CD4-positive, alpha-beta memory T cell (primary cell): ENCODE results near the gene SPATA21. TPM values are rescaled to one million over a fixed set of nuclear protein-coding genes. Genes with fewer than 3 reads are reported as not detected.

Source experiments
- CTCF ChIA-PET: fragments of 350-600 bp; sonication (Branson Sonifier 250); formaldehyde crosslinking; loops from one replicate; lab custom pipeline; 2021; ENCODE audit warnings: inconsistent platforms; ENCODE audit not compliant: partially characterized antibody; lab: Charles Lee
- POLR2A ChIA-PET: fragments of 350-600 bp; sonication (Branson Sonifier 250); formaldehyde crosslinking; loops from one replicate; lab custom pipeline; 2021; ENCODE audit not compliant: partially characterized antibody; lab: Charles Lee
- DNase-seq, 5 donors: peaks; one replicate each; pipeline versions ENCODE4 v3.0.0 to v3.0.0-alpha.2; 2020 to 2022; ENCODE audit warnings: mixed read lengths in 1 of 5
- H3K27ac ChIP-seq: one replicate; pipeline ENCODE4 v1.7.0; 2013; ENCODE audit warnings: low read depth, low read length
- H3K27me3 ChIP-seq: 2 replicates; pipeline ENCODE4 v1.7.0; 2013; ENCODE audit warnings: mild to moderate bottlenecking, low read length, moderate library complexity; ENCODE audit not compliant: insufficient read depth
- H3K36me3 ChIP-seq: 2 replicates; pipeline ENCODE4 v1.7.0; 2013; ENCODE audit warnings: mild to moderate bottlenecking, low read length, moderate library complexity; ENCODE audit not compliant: insufficient read depth
- H3K4me1 ChIP-seq: 2 replicates; pipeline ENCODE4 v1.7.0; 2013; ENCODE audit warnings: mild to moderate bottlenecking, low read length, moderate library complexity; ENCODE audit not compliant: insufficient read depth
- H3K4me3 ChIP-seq, 2 donors: one replicate each; pipeline ENCODE4 v1.7.0; 2013; ENCODE audit warnings: low read length in 2 of 2, mild to moderate bottlenecking in 1 of 2
- H3K9me3 ChIP-seq, 2 donors: one replicate each; pipeline ENCODE4 v1.7.0; 2013; ENCODE audit warnings: low read length in 2 of 2, control low read depth in 1 of 2; ENCODE audit not compliant: control insufficient read depth in 1 of 2
- H3K27ac Mint-ChIP-seq, 7 donors: one replicate each; pipeline ENCODE4 v1.8.0; 2020 to 2021; ENCODE audit warnings: mixed read lengths in 7 of 7, mild to moderate bottlenecking in 6 of 7, inconsistent platforms in 3 of 7, moderate library complexity in 3 of 7
- H3K27me3 Mint-ChIP-seq, 2 donors: one replicate each; pipeline ENCODE4 v1.8.0; 2020 to 2021; ENCODE audit warnings: mixed read lengths in 2 of 2
- H3K36me3 Mint-ChIP-seq, 2 donors: one replicate each; pipeline ENCODE4 v1.8.0; 2020 to 2021; ENCODE audit warnings: mixed read lengths in 2 of 2, inconsistent platforms in 1 of 2, mild to moderate bottlenecking in 1 of 2
- H3K4me1 Mint-ChIP-seq, 4 donors: one replicate each; pipeline ENCODE4 v1.8.0; 2020 to 2021; ENCODE audit warnings: mixed read lengths in 4 of 4, mild to moderate bottlenecking in 1 of 4
- H3K4me3 Mint-ChIP-seq, 8 donors: one replicate each; pipeline ENCODE4 v1.8.0; 2020 to 2021; ENCODE audit warnings: mixed read lengths in 8 of 8, mild to moderate bottlenecking in 7 of 8, moderate library complexity in 6 of 8, inconsistent platforms in 3 of 8
- H3K9me3 Mint-ChIP-seq, 8 donors: one replicate each; pipeline ENCODE4 v1.8.0; 2020 to 2021; ENCODE audit warnings: mixed read lengths in 8 of 8, mild to moderate bottlenecking in 5 of 8, inconsistent platforms in 3 of 8, moderate library complexity in 1 of 8
- intact Hi-C: fragments of 100-400 bp; cut with micrococcal nuclease; formaldehyde crosslinking; loops from one replicate; pipeline ENCODE4 v1.15.1; 2023
- polyA plus RNA-seq, 2 donors: library from polyadenylated mRNA; unstranded; fragments of 300-500 nt; fragmentation: Illumina TruSeq; gene quantifications; one replicate each; pipeline ENCODE4 v1.2.3, GENCODE V29; 2021
- total RNA-seq, 2 experiments: library from RNA; stranded (reverse); gene quantifications; one replicate each; pipeline ENCODE4 v1.2.3, GENCODE V29; 2021

Gene SPATA21
- total and polyA plus RNA-seq, 4 experiments from 2014 or later = not detected

GRCh38 chr1:16386454-16387113 is 50.6 kb downstream of the SPATA21 start:
- POLR2A ChIA-PET = interaction anchor here (1.2 to 3.2 kb wide), 5 partner anchors 15 to 54 kb away, joined by 4 to 19 read pairs (median 12); partner anchors contain the start of genes FBXO42 and NECAP2
- H3K27ac Mint-ChIP-seq = peak overlapping the region; percentile 61 to 95 (median 68)
- H3K9me3 Mint-ChIP-seq = no peaks in the 10 kb centered on the region
- intact Hi-C loops = loop anchor here (2.0 kb wide), 1 partner anchor 20 kb away; the partner anchor contains the start of gene SZRD1
- no peak overlapping the region for H3K4me3 ChIP-seq
- peaks cover 8 to 21% of the 10 kb centered on the region in 2 donors for H3K36me3 Mint-ChIP-seq
- DNase-seq = no peak
- H3K27me3 ChIP-seq = no peaks in the 10 kb centered on the region
- CTCF ChIA-PET = interaction anchor here (1.8 kb wide), 1 partner anchor 54 kb away, joined by 4 read pairs; the partner anchor contains the start of gene NECAP2
- peaks cover 70% of the 10 kb centered on the region for H3K4me1 ChIP-seq
- H3K36me3 ChIP-seq = peaks cover under 1% of the 10 kb centered on the region
- H3K4me3 Mint-ChIP-seq = peak overlapping the region; percentile 58 to 88 (median 81)
- H3K9me3 ChIP-seq = no peaks in the 10 kb centered on the region
- H3K4me1 Mint-ChIP-seq = peaks cover 49 to 78% (median 66%) of the 10 kb centered on the region in 4 donors
- peak overlapping the region; percentile 58 for H3K27ac ChIP-seq
- H3K27me3 Mint-ChIP-seq = no peaks in the 10 kb centered on the region

GRCh38 chr1:16385659-16386453 is 51.4 kb downstream of the SPATA21 start:
- CTCF ChIA-PET = no interaction called here
- peaks cover 8 to 17% of the 10 kb centered on the region in 2 donors for H3K36me3 Mint-ChIP-seq

GRCh38 chr1:16383888-16384287 is 53.3 kb downstream of the SPATA21 start:
- POLR2A ChIA-PET = no interaction called here
- H3K4me1 Mint-ChIP-seq = peaks cover 46 to 76% (median 57%) of the 10 kb centered on the region in 4 donors

More at GRCh38 chr1:16385659-16386453, 51.4 kb downstream of the SPATA21 start:
- no peak for DNase-seq
- Histone ChIP-seq H3K9me3 (no peaks in the 10 kb centered on the region), H3K4me1 (peaks cover 62% of the 10 kb centered on the region), H3K27ac (peak overlapping the region; percentile 58), H3K27me3 (no peaks in the 10 kb centered on the region), H3K4me3 (no peak overlapping the region), H3K36me3 (no peaks in the 10 kb centered on the region)
- no peaks in the 10 kb centered on the region for H3K27me3 Mint-ChIP-seq
- peaks cover 45 to 74% (median 60%) of the 10 kb centered on the region in 4 donors for H3K4me1 Mint-ChIP-seq
- H3K9me3 Mint-ChIP-seq = no peaks in the 10 kb centered on the region
- POLR2A ChIA-PET = interaction anchor here (2.2 to 3.2 kb wide), 4 partner anchors 14 to 55 kb away, joined by 5 to 19 read pairs (median 12); partner anchors contain the start of gene NECAP2
- peak overlapping the region; percentile 53 to 95 (median 68) for H3K27ac Mint-ChIP-seq
- H3K4me3 Mint-ChIP-seq = peak overlapping the region in 7 of 8 donors; percentile 68 to 88 (median 83)
- intact Hi-C loops = loop anchor here (2.0 kb wide), 1 partner anchor 19 kb away; the partner anchor contains the start of gene SZRD1

GRCh38 chr1:16380868-16381267 is 56.4 kb downstream of the SPATA21 start:
- DNase-seq = no peak
- no peak overlapping the region for H3K4me3 Mint-ChIP-seq
- intact Hi-C loops = no loop called here

More at GRCh38 chr1:16383888-16384287, 53.3 kb downstream of the SPATA21 start:
- no peaks in the 10 kb centered on the region for H3K27me3 Mint-ChIP-seq
- intact Hi-C loops = no loop called here
- H3K9me3 Mint-ChIP-seq = no peaks in the 10 kb centered on the region
- Histone ChIP-seq H3K27ac (no peak overlapping the region), H3K36me3 (no peaks in the 10 kb centered on the region), H3K4me3 (no peak overlapping the region), H3K9me3 (no peaks in the 10 kb centered on the region), H3K27me3 (no peaks in the 10 kb centered on the region), H3K4me1 (peaks cover 48% of the 10 kb centered on the region)
- H3K4me3 Mint-ChIP-seq = peak overlapping the region in 2 of 8 donors; percentile 58 to 63
- H3K27ac Mint-ChIP-seq = peak overlapping the region; percentile 8 to 91 (median 62)
- CTCF ChIA-PET = no interaction called here
- no peak for DNase-seq
- H3K36me3 Mint-ChIP-seq = peaks cover 8 to 18% of the 10 kb centered on the region in 2 donors

GRCh38 chr1:16378443-16378842 is 58.8 kb downstream of the SPATA21 start:
- H3K4me1 Mint-ChIP-seq = peaks cover 44 to 90% (median 63%) of the 10 kb centered on the region in 4 donors
- DNase-seq = no peak
- Histone ChIP-seq H3K36me3 (peaks cover 4% of the 10 kb centered on the region), H3K4me1 (peaks cover 49% of the 10 kb centered on the region), H3K4me3 (no peak overlapping the region), H3K27ac (no peak overlapping the region), H3K27me3 (no peaks in the 10 kb centered on the region), H3K9me3 (no peaks in the 10 kb centered on the region)
- CTCF ChIA-PET = interaction anchor here (0.6 kb wide), 2 partner anchors 9 to 224 kb away, joined by 3 to 4 read pairs; no protein-coding TSS in a partner anchor
- no peaks in the 10 kb centered on the region for H3K9me3 Mint-ChIP-seq
- no peak overlapping the region for H3K4me3 Mint-ChIP-seq
- peaks cover 13 to 26% of the 10 kb centered on the region in 2 donors for H3K36me3 Mint-ChIP-seq
- POLR2A ChIA-PET = interaction anchor here (1.2 kb wide), 1 partner anchor 11 kb away, joined by 5 read pairs; the partner anchor contains the start of gene SZRD1
- H3K27me3 Mint-ChIP-seq = no peaks in the 10 kb centered on the region
- H3K27ac Mint-ChIP-seq = peak overlapping the region in 2 of 7 donors; percentile 21 to 53
- intact Hi-C loops = no loop called here

More at GRCh38 chr1:16380868-16381267, 56.4 kb downstream of the SPATA21 start:
- peaks cover 47% of the 10 kb centered on the region for H3K4me1 ChIP-seq
- no peaks in the 10 kb centered on the region for H3K27me3 ChIP-seq
- H3K27ac ChIP-seq = no peak overlapping the region
- no peaks in the 10 kb centered on the region for H3K36me3 ChIP-seq
- CTCF ChIA-PET = interaction anchor here (0.8 to 1.5 kb wide), 2 partner anchors 14 to 18 kb away, joined by 3 to 6 read pairs; no protein-coding TSS in a partner anchor
- H3K36me3 Mint-ChIP-seq = peaks cover 8 to 21% of the 10 kb centered on the region in 2 donors
- no peak overlapping the region for H3K4me3 ChIP-seq
- H3K27ac Mint-ChIP-seq = no peak overlapping the region
- H3K27me3 Mint-ChIP-seq = no peaks in the 10 kb centered on the region
- peaks cover 42 to 88% (median 61%) of the 10 kb centered on the region in 4 donors for H3K4me1 Mint-ChIP-seq
- H3K9me3 Mint-ChIP-seq = no peaks in the 10 kb centered on the region
- POLR2A ChIA-PET = interaction anchor here (0.6 to 1.3 kb wide), 3 partner anchors 9 to 1081 kb away, joined by 3 to 4 read pairs (median 3); no protein-coding TSS in a partner anchor
- H3K9me3 ChIP-seq = no peaks in the 10 kb centered on the region

GRCh38 chr1:16376971-16377370 is 60.3 kb downstream of the SPATA21 start:
- H3K4me1 Mint-ChIP-seq = peaks cover 50 to 91% (median 68%) of the 10 kb centered on the region in 4 donors
- H3K4me3 Mint-ChIP-seq = peak overlapping the region in 5 of 8 donors; percentile 36 to 54 (median 40)
- Histone ChIP-seq H3K27ac (no peak overlapping the region), H3K4me3 (no peak overlapping the region), H3K4me1 (peaks cover 57% of the 10 kb centered on the region), H3K36me3 (peaks cover 4% of the 10 kb centered on the region), H3K27me3 (no peaks in the 10 kb centered on the region), H3K9me3 (no peaks in the 10 kb centered on the region)
- POLR2A ChIA-PET = no interaction called here
- CTCF ChIA-PET = no interaction called here
- H3K9me3 Mint-ChIP-seq = no peaks in the 10 kb centered on the region
- peaks cover 14 to 32% of the 10 kb centered on the region in 2 donors for H3K36me3 Mint-ChIP-seq
- H3K27ac Mint-ChIP-seq = peak overlapping the region in 4 of 7 donors; percentile 47 to 70 (median 56)
- no peaks in the 10 kb centered on the region for H3K27me3 Mint-ChIP-seq
- no peak for DNase-seq
- intact Hi-C loops = no loop called here
